Keratinocyte (primary cell): ENCODE data around the gene OR52R1. TPM values are rescaled to one million over a fixed set of nuclear protein-coding genes. Genes with fewer than 3 reads are reported as not detected.

Experiments
- DNase-seq: peaks from one replicate; pipeline ENCODE4 v3.0.0-alpha.2; 2011; ENCODE audit warnings: low read depth, missing footprints, low spot score
- FAIRE-seq: peaks from 2 replicates; lab custom pipeline; 2011; peaks lifted over from hg19 to GRCh38; lab: Jason Lieb, UNC
- H2AFZ ChIP-seq: 2 replicates; pipeline ENCODE4 v1.6.0; 2012; ENCODE audit warnings: low read length, control low read depth, inconsistent platforms; ENCODE audit not compliant: control insufficient read depth
- H3K27ac ChIP-seq: 2 replicates; pipeline ENCODE4 v1.5.1; 2011; ENCODE audit warnings: low read length; ENCODE audit not compliant: control insufficient read depth, insufficient read depth
- H3K27me3 ChIP-seq: 3 replicates; pipeline ENCODE4 v1.6.0; 2011; ENCODE audit warnings: low read length; ENCODE audit not compliant: control insufficient read depth, insufficient read depth; ENCODE audit errors: extremely low read depth
- H3K36me3 ChIP-seq, 2 experiments: 2 replicates in 1 of 2; 3 replicates in 1 of 2; pipeline ENCODE4 v1.5.1; 2011; ENCODE audit warnings: low read length in 2 of 2, mild to moderate bottlenecking in 1 of 2; ENCODE audit not compliant: control insufficient read depth in 2 of 2, insufficient read depth in 2 of 2; ENCODE audit errors: extremely low read depth in 1 of 2
- H3K4me1 ChIP-seq: 3 replicates; pipeline ENCODE4 v1.5.1; 2011; ENCODE audit warnings: low read length; ENCODE audit not compliant: control insufficient read depth, insufficient read depth; ENCODE audit errors: extremely low read depth
- H3K4me2 ChIP-seq: 3 replicates; pipeline ENCODE4 v1.6.0; 2011; ENCODE audit warnings: low read depth, low read length; ENCODE audit not compliant: control insufficient read depth, insufficient read depth; ENCODE audit errors: extremely low read depth
- H3K4me3 ChIP-seq, 3 experiments: fragments of 200-600 bp in 1 of 3; sonication (generic) in 1 of 3; 2 replicates in 2 of 3; 3 replicates in 1 of 3; pipeline ENCODE4 v1.5.1; 2011 to 2016; ENCODE audit warnings: low read length in 3 of 3, mild to moderate bottlenecking in 3 of 3, control low read depth in 2 of 3, inconsistent platforms in 1 of 3, low read depth in 1 of 3, mixed read lengths in 1 of 3, mixed run types in 1 of 3, moderate library complexity in 1 of 3; ENCODE audit not compliant: control insufficient read depth in 2 of 3, insufficient read depth in 2 of 3; ENCODE audit errors: extremely low read depth in 1 of 3
- H3K79me2 ChIP-seq: 2 replicates; pipeline ENCODE4 v1.6.0; 2012; ENCODE audit warnings: low read length; ENCODE audit not compliant: control insufficient read depth, insufficient read depth
- H3K9ac ChIP-seq: 3 replicates; pipeline ENCODE4 v1.6.0; 2011; ENCODE audit warnings: low read length; ENCODE audit not compliant: control insufficient read depth, insufficient read depth; ENCODE audit errors: extremely low read depth
- H3K9me1 ChIP-seq: 3 replicates; pipeline ENCODE4 v1.6.0; 2011; ENCODE audit warnings: low read length; ENCODE audit not compliant: control insufficient read depth, insufficient read depth; ENCODE audit errors: extremely low read depth
- H3K9me3 ChIP-seq: 2 replicates; pipeline ENCODE4 v1.5.1; 2012; ENCODE audit warnings: low read depth, low read length; ENCODE audit not compliant: control insufficient read depth
- H4K20me1 ChIP-seq: 3 replicates; pipeline ENCODE4 v1.6.0; 2011; ENCODE audit warnings: low read length; ENCODE audit not compliant: control insufficient read depth, insufficient read depth; ENCODE audit errors: extremely low read depth
- CTCF ChIP-seq, 3 experiments: IDR thresholded peaks in 1 of 3; conservative IDR thresholded peaks in 1 of 3; optimal IDR thresholded peaks in 1 of 3; 2 replicates in 2 of 3; 3 replicates in 1 of 3; pipeline versions ENCODE3 to v1.5.1; 2011; ENCODE audit warnings: low read length in 3 of 3, mild to moderate bottlenecking in 3 of 3, moderate library complexity in 2 of 3, control low read depth in 1 of 3, inconsistent platforms in 1 of 3; ENCODE audit not compliant: insufficient read depth in 2 of 3; ENCODE audit errors: extremely low read depth in 1 of 3
- EZH2 ChIP-seq: IDR thresholded peaks from one replicate; pipeline ENCODE4 v1.6.1; 2012; ENCODE audit warnings: inconsistent platforms, mild to moderate bottlenecking, low read length, moderate library complexity
- dilution Hi-C: fragments of 300-500 bp; cut with MboI; formaldehyde crosslinking; loops from one replicate; pipeline ENCODE4 v1.7.0; 2020; ENCODE audit warnings: low sequenced_read_pairs; ENCODE audit not compliant: extremely low pct_ligation_motif_present
- polyA plus RNA-seq, 5 experiments: library from polyadenylated mRNA; depleted of rRNA in 3 of 5; stranded (reverse) in 3 of 5; stranded (forward) in 1 of 5; unstranded in 1 of 5; fragments of >200 nt; gene quantifications; 1 replicate in 1 of 5; 2 replicates in 3 of 5; 3 replicates in 1 of 5; pipeline versions ENCODE4 v1.2.1 to v1.2.3, GENCODE V29; 2011 to 2012; ENCODE audit warnings: missing spikeins in 2 of 5, low read depth in 1 of 5, low replicate concordance in 1 of 5

OR52R1 gene
- polyA plus RNA-seq, 1 donor (not counting 4 experiments of a cell fraction or from before 2014, with no cell fraction given), result not detected

- H3K27ac ChIP-seq, result no peak within 1 kb of the TSS
- dilution Hi-C loops, result no loop called here
- H3K9ac ChIP-seq, result no peak within 1 kb of the TSS
- no peaks in the 10 kb centered on the region for H3K79me2 ChIP-seq
- TF ChIP-seq EZH2, result no peak
- TF ChIP-seq CTCF (optimal IDR thresholded peaks at IDR 0.05 in 1 of 3, IDR thresholded peaks at IDR 0.05 in 1 of 3, conservative IDR thresholded peaks at IDR 0.05 in 1 of 3; ENCODE audit: extremely low read depth in 1 of 3, insufficient read depth in 2 of 3, low read length in 3 of 3), result no peak
- peaks cover 6% of the 10 kb centered on the region for H3K4me1 ChIP-seq
- H3K36me3 ChIP-seq, result no peaks in the 10 kb centered on the region
- H3K4me3 ChIP-seq, result no peak within 1 kb of the TSS
- H3K4me2 ChIP-seq, result no peak within 1 kb of the TSS
- H2AFZ ChIP-seq, result no peak within 1 kb of the TSS
- no peaks in the 10 kb centered on the region for H3K9me3 ChIP-seq
- H3K9me1 ChIP-seq, result no peaks in the 10 kb centered on the region
- H3K27me3 ChIP-seq, result no peaks in the 10 kb centered on the region
- no peak for DNase-seq
- H4K20me1 ChIP-seq, result no peaks in the 10 kb centered on the region
- no peak for FAIRE-seq
These were observed 16.8 kb upstream of the OR52R1 start, which contains the start of gene OR51F2 for GRCh38 chr11:4821021-4821420. OR51F2 (plus strand) TSS chr11:4821321; CDS start chr11:4821422, 101 bp downstream.

GRCh38 chr11:4809246-4809645, 5.1 kb upstream of the OR52R1 start:
- DNase-seq (no peak), FAIRE-seq (no peak)
- H3K79me2 ChIP-seq, result no peaks in the 10 kb centered on the region
- no peaks in the 10 kb centered on the region for H3K27me3 ChIP-seq
- no peak for TF ChIP-seq EZH2
- TF ChIP-seq CTCF (optimal IDR thresholded peaks at IDR 0.05 in 1 of 3, IDR thresholded peaks at IDR 0.05 in 1 of 3, conservative IDR thresholded peaks at IDR 0.05 in 1 of 3; ENCODE audit: extremely low read depth in 1 of 3, insufficient read depth in 2 of 3, low read length in 3 of 3), result no peak
- no peak overlapping the region for H3K4me2 ChIP-seq
- H3K4me3 ChIP-seq, result no peak overlapping the region
- H3K9ac ChIP-seq, result no peak overlapping the region
- H3K9me1 ChIP-seq, result no peaks in the 10 kb centered on the region
- no peaks in the 10 kb centered on the region for H4K20me1 ChIP-seq
- dilution Hi-C loops, result no loop called here
- H2AFZ ChIP-seq, result no peak overlapping the region
- H3K36me3 ChIP-seq, result no peaks in the 10 kb centered on the region
- H3K4me1 ChIP-seq, result no peaks in the 10 kb centered on the region
- H3K27ac ChIP-seq, result no peak overlapping the region
- no peaks in the 10 kb centered on the region for H3K9me3 ChIP-seq
